ENCODE measurements around the gene LAMP1.
"Not testable (repeated sequence)": the region's sequence is repeated elsewhere in the genome, so short reads cannot be mapped to it uniquely, and the experiment has no call there.

DNA sequence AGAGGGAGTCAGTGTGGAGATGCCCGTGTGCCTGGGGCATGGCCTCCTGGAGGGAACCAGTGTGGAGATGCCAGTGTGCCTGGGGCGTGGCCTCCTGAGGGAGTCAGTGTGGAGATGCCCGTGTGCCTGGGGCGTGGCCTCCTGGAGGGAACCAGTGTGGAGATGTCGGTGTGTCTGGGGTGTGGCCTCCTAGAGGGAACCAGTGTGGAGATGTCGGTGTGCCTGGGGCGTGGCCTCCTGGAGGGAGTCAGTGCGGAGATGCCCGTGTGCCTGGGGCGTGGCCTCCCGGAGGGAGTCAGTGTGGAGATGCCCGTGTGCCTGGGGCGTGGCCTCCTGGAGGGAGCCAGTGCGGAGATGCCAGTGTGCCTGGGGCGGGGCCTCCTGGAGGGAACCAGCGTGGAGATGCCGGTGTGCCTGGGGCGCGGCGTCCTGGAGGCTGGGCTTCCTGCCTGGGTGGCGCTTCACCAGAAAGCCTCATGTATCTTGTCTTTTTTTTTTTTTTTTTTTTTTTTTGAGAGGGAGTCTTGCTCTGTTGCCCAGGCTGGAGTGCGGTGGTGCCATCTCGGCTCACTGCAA lies 17.9 kb downstream of the LAMP1 start:
- not testable (repeated sequence) for TF ChIP-seq EZH2 (IDR thresholded peaks at IDR 0.05; ENCODE audit: low read length, missing control alignments); CTCF (conservative IDR thresholded peaks at IDR 0.05 in 1 of 2, IDR thresholded peaks at IDR 0.05 in 1 of 2; ENCODE audit: low read depth in 1 of 2, low read length in 2 of 2)

Data from fibroblast of lung (primary cell).